GM15510 (cell line): Measurements from ENCODE around the gene NOTCH3.

Source experiments
- POLR2A ChIP-seq: IDR thresholded peaks from 3 replicates; pipeline ENCODE4 v1.6.1; 2011; ENCODE audit warnings: borderline replicate concordance; ENCODE audit not compliant: insufficient read length; ENCODE audit errors: extremely low read depth

Gene NOTCH3

DNA sequence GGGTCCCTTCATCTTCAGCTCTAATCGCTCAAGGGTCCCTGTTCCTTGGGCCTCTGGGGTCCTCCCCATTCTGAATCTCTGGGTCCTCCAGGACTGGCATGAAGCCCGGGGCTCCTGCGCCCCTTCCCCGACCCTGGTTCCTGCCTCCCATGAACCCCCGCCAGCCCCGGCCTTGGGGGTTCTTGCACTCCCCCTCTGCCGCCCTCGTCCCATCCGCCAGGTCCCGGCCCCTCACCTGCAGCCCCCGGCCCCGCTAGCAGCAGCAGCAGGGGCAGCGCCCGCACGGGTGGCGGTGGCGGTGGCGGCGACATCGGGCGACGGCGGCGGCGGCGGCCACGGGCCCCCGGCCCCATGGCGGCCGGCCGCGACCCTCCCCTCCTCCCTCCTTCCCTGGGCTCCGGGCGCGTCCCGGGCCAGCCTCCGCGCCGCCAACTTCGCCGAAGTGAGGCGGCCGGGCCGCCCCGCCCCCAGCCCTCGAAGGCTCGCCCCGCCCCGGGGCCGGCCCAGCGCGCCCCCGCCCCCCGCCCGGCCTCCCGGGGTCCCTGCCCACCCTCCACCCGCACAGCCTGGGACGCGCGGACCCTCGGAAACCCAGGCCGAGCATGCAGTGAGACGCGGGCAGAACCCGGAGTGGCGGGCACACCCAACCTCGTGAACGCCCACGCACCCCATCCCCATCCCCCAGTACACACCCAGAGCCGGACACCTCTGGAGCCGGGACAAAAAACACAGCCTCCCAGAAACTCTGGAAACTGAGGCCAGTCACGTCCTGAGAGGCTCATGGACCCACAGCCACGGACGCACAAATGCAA is at the start of gene NOTCH3:
Gene NOTCH3 (minus strand): TSS at position 443 of the 812 bp plus-strand sequence. CDS start 90 bp downstream, at position 353.
- TF ChIP-seq POLR2A: no peak

DNA sequence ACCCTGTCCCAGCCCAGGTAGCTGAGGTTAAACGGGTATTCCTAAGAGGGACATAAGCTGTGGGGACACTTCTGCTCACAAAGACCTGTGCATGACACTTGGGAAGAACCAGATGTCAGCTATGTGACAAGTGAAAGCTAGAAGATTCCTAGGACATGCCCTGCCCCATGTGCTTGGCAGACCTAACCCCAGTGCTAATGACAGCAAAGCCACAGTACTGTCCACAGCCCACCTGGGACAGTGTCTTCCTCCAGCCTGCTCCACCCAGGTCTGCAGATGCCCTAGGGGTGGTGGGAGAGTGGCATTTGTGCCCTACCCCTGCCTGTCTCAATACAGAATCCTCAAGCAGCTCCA is 49.8 kb upstream of the NOTCH3 start:
- TF ChIP-seq POLR2A: no peak

DNA sequence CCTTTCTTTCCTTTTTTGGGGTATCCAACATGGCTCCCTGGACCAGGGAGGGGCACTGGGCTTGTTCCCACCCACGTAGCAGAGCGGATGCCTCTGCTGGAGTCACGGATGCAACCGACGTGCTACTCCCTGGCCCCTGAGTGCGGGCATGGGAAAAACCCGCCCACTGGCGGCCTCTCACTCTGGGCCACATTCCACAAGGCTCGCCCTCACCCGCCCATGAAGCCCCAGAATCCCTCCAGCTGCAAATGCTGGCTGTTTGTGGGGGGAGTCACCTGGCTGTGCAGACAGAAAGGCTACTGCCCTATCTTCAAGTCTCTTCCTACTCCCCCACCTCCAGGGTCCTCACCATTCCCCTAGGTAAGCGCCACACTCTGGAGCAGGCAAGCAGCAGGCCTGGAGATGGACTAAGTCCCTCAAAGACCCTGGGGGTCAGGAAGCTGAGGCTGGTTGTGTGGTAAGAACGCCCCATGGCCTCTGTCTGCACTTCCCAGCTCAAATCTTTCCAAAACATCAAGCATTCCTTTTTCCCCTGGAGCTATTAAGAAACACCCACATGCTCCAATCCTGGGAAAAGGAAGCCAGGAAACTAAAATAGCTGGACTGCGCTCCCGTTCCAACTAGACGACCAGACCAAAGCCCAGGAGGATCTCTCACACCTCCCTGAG is 49.3 kb upstream of the NOTCH3 start:
- TF ChIP-seq POLR2A: no peak

DNA sequence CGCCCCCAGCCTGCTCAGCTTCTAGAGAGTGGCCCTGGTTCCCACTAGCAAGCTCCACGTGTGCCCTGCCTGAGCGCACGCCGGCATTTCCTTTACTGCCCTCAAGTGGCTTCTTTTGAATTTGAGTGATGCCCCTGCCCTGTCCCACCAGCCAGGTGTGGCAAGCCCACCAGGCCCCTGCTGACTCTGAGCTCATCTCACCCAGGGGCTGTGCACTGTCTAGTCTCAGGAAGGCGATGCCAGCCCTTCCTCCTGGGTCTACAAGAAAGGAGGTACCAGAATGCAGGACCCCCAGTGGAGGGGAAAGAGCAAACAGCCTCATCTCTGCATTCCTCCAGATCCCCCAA is 48.7 kb upstream of the NOTCH3 start:
- no peak for TF ChIP-seq POLR2A

DNA sequence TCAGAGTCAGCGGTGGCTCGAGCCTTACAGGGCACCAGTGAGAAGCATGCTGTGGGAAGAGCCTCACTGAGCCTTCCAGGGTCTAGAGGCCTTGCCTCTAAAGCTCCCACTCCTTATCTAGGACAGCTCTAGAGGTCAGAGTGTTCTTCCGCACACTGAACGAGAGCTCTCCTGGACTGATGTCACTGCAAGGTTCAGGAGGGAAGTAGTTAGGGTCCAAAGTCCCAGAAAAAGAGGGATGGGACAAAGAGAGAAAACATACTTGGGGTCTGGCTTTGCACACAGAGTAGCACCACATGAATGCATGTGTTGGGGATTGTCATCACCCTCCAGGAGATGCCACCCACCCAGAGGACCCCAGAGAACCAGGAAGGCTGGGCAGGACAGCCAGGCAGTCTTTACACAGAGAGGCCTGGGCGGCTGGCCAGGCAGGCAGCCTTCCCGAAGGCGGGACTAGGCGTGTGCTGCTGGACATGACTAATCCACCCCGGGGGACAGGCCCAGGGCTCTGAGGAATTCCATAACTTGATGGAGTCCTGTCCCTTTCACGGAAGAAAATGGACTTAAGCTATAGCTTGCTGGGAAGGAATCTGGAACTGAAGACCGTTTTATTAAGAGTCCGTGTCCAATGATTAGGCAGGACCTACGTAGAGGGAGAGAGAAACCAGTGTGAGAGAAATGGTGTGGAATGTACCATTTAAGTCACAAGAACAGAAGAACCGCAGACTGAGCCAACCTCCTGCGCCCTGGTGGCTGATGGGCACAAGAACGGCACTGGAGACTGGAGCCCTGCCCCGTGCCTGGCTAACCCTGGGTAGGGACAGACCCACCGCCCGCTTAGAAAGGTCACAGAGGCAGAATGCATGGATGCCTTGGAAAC is 48.1 kb upstream of the NOTCH3 start:
- no peak for TF ChIP-seq POLR2A

DNA sequence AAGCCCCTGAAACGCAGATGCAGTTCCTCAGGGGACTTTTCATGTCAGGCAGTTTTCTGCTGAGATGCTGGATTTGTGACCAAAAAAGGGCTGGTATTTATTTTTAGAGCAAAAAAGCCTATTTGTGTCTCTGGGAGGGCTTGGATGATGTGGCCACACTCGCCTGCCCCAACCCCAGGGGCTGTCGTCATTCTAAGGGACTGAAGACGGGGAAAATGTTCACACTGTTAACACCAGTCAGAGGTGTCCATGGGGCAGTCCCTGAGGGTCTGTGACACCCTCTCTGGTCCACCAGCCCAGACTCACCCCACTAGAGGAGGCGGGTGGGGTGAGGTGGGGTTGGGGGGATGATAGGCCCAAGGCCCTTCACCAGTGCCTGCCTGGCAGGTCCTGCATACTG is 47.3 kb upstream of the NOTCH3 start:
- TF ChIP-seq POLR2A: no peak

DNA sequence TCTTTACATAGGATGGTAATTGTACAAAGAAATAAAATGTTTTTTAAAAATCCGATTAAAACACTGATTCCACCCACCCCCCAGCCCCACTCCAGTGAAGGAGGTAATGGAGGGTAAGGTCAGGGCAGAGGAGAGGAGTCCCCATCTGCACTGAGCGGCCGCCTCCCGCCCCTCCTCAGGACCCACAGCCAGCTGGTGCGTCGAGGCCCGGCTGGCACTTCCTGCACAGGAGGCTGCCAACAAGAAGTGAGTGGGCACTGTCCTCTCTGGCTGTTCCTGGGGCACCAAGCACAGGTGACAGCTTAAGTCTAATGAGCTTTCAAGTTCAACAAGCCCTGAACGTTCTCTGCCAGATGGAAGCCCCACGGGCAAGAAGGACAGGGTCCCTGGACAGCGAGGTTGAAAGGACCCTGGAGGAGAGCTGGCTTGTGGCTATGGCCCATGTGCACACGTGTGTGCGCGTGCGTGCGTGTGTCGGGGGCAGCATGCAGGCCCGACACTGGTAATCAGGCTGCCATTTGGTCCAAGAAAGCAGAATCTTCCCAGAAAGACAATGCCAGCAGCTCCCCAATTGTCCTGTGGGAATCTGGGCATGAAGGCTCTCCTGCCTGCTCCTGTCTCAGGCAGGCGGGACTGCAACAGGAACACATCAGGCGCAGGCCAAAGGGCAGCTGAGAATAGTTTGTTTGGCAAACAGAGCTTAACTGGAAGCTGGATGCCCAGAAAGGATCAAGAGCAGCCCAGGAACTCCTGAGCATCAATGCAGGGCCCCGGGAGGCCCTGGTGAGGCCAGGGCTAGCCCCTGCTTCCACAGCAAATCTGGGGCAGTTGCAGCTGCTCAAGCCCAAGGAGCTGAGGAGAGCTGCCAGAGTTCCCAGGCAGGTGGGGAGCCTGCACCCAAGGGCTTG is 46.6 kb upstream of the NOTCH3 start:
- TF ChIP-seq POLR2A: no peak

DNA sequence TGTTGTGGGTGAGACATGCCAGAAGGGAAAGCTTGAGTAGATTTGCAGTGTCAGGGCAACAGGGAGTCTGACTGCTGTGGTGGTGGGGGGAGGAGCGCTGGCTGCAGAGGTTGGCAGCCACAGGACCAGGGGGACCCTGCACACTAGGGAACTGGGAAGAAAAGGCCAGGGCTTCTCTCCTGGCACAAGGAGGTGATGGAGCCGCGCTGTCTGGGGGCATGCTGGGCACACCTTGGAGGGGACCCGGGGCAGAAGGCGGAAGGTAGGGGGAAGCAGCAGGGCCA is 45.3 kb upstream of the NOTCH3 start:
- no peak for TF ChIP-seq POLR2A

DNA sequence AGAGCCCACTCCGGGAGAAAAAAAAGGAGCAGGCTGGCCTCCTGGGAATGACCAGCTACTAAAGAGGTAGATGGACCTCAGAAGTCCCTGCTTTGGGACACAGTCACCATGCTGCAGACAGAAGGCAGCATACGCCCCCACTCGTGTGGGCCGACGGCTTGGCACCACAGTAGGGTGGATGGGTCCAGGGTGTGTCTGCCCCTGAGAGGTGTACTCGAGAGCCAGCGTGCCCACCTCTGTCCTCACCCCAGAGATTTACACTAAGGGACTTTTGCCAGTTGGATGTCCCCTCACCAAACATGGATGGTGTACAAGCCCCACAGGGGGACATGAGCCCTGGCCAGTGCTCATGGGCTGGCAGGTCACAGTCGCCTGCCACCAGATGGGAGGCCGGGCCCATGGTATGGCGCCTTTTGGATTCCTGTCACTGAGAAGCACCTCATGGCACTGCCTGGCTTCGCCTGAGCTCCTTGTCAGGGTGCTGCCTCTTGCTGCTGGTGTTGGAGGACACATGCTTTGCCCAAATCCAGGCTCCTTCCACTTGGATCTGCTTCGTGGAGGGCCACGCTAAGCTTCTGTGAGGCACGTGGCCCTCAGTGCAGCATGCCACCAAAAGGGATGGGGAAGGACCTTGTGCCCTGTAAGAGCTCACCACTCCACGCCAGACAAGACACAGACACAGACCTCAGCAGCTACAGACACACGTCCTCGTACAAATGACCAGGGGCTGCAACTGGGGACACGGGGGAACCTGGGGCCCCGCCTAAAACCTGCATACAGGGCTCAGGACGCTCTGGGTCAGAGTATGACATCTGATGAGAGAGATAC is 44.8 kb upstream of the NOTCH3 start:
- TF ChIP-seq POLR2A: no peak

DNA sequence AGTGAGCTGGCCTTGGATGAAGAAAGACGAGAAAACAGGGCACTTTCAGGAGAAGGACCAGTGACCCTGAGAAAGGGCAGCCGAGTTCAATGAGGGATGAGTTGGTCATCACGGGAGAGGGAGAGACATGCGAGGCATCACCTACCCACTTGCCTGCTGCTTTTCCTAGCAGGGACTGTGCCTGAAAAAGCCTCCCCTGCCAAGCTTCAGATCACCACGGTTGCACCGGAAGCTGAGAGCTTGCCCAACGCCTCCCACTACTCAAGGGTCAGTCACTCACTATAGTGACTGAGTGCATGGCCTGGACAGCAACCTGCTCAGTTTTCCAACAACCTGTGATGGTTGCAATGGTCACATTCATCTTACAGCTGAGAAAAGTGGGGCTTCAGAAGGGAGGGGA is 44.0 kb upstream of the NOTCH3 start:
- TF ChIP-seq POLR2A: no peak

DNA sequence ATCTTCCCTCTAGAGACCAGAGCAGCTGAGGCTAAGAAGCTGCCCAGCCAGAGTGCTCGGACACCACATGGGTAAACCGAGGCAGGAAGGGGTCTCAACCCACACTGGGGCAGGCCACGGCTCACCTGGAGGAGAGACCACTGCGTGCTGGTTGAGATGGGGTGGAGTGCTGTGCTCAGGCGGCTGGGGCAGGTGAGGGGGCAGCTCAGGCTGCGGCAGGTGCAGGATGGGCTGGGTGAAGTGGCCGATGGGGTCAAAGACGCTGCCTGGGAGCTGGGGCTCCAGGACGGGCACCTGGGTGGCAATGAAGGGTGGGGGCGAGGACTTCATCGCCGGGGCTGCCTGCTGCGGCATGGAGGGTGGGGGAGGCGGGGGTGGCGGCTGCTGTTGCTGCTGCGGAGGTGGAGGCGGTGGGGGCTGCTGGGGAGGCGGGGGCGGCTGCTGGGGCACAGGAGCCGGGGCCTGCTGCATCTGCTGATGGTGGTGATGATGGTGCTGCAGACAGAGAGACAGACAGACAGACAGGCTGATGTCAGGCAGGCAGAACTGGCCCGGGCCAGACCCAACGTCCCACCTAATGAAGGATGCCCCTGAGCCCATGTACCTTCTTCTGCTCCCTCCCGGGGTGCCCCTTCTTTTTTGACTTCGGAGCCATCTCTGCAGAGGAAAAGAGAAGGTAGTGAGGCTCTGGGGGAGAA is 43.5 kb upstream of the NOTCH3 start:
- no peak for TF ChIP-seq POLR2A

DNA sequence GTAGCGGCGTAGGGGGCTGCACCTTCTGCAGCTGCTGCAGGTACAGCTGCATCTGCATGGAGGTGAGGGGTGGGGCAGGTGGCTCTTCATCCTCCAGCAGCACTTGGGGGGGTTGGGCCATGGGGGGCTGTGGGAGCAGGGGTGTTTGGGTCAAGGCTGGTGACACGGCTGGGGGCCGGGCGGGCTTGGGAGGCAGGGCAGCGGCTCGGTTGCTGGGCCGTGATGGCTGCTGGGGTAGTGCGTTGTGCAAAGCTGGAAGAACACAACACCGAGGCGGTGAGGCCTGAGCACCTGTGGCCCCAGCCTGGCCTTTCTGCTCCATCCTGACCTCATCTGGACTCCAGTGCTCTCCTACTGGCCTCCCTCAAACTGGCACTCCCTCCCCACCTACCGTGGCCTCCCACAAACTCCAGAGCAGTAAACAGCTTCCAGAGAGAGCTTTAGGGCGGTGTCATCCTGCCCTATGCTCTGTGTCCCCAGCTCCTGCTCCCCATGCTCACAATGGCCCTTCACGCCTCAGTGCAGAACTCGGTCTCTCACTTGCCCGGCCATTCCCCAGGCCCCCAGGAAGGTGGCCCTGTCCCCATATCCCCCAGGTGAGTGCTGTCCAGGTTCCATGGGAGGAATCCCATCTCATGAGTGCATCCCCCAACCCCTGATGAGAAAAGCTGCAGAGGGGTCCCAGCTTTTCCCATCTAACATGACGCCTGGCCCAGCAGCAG is 42.6 kb upstream of the NOTCH3 start:
- TF ChIP-seq POLR2A: no peak
